Liver (tissue), 9 donors: ENCODE results near the gene KAZN. TPM values are rescaled to one million over a fixed set of nuclear protein-coding genes. Genes with fewer than 3 reads are reported as not detected.

Experiments
- DNase-seq: peaks from one replicate; pipeline ENCODE4 v3.0.0-alpha.2; 2017; ENCODE audit warnings: low spot score
- H3K27ac ChIP-seq, 2 donors: one replicate each; pipeline ENCODE4 v1.7.0; 2013; ENCODE audit warnings: inconsistent platforms in 2 of 2, low read length in 2 of 2, control low read depth in 1 of 2, low read depth in 1 of 2, mild to moderate bottlenecking in 1 of 2
- H3K27me3 ChIP-seq, 4 donors: one replicate each; pipeline versions ENCODE4 v1.6.1 to v1.7.0; 2013; ENCODE audit warnings: low read length in 3 of 4, inconsistent platforms in 1 of 4, mild to moderate bottlenecking in 1 of 4, moderate library complexity in 1 of 4; ENCODE audit not compliant: control insufficient read depth in 4 of 4, insufficient read depth in 4 of 4
- H3K36me3 ChIP-seq, 4 donors: one replicate each; pipeline versions ENCODE4 v1.6.1 to v1.7.0; 2013; ENCODE audit warnings: low read length in 3 of 4, mild to moderate bottlenecking in 3 of 4, low read depth in 1 of 4, moderate library complexity in 1 of 4; ENCODE audit not compliant: control insufficient read depth in 4 of 4, insufficient read depth in 3 of 4
- H3K4me1 ChIP-seq, 4 donors: one replicate each; pipeline versions ENCODE4 v1.6.1 to v1.7.0; 2013; ENCODE audit warnings: low read length in 3 of 4, mild to moderate bottlenecking in 3 of 4, moderate library complexity in 1 of 4; ENCODE audit not compliant: control insufficient read depth in 4 of 4, insufficient read depth in 4 of 4
- H3K4me3 ChIP-seq, 3 donors: one replicate each; pipeline versions ENCODE4 v1.6.1 to v1.7.0; 2013; ENCODE audit warnings: low read length in 3 of 3, control low read depth in 1 of 3, low read depth in 1 of 3, mild to moderate bottlenecking in 1 of 3
- H3K9ac ChIP-seq, 2 donors: one replicate each; pipeline ENCODE4 v1.7.0; 2013; ENCODE audit warnings: low read length in 2 of 2, mild to moderate bottlenecking in 2 of 2, moderate library complexity in 2 of 2, control low read depth in 1 of 2, low read depth in 1 of 2
- H3K9me3 ChIP-seq, 4 donors: one replicate each; pipeline versions ENCODE4 v1.6.1 to v1.7.0; 2013; ENCODE audit warnings: low read length in 3 of 4; ENCODE audit not compliant: control insufficient read depth in 4 of 4
- ATF3 ChIP-seq: IDR thresholded peaks from 2 replicates; pipeline ENCODE4 v1.6.1; 2016; ENCODE audit warnings: antibody characterized with exemption
- CTCF ChIP-seq: fragments of 150-350 bp; IDR thresholded peaks from 2 replicates; pipeline ENCODE4 v1.5.1; 2017; ENCODE audit warnings: improper control_type of control experiment, low read depth, low read length; ENCODE audit not compliant: missing input control
- EGR1 ChIP-seq, 2 donors: IDR thresholded peaks; 2 replicates each; pipeline ENCODE4 v1.6.1; 2016 to 2018; ENCODE audit warnings: antibody characterized with exemption in 2 of 2, low read depth in 2 of 2
- FOXA1 ChIP-seq: IDR thresholded peaks from 2 replicates; pipeline ENCODE4 v1.6.1; 2016; ENCODE audit warnings: antibody characterized with exemption
- FOXA2 ChIP-seq: IDR thresholded peaks from 2 replicates; pipeline ENCODE4 v1.6.1; 2016; ENCODE audit warnings: antibody characterized with exemption
- GABPA ChIP-seq, 2 donors: IDR thresholded peaks in 1 of 2; conservative IDR thresholded peaks in 1 of 2; 2 replicates each; pipeline ENCODE4 v1.6.1; 2016; ENCODE audit warnings: antibody characterized with exemption in 2 of 2, mild to moderate bottlenecking in 1 of 2, moderate library complexity in 1 of 2
- HNF4A ChIP-seq, 2 donors: conservative IDR thresholded peaks; 2 replicates each; pipeline ENCODE4 v1.6.1; 2016; ENCODE audit warnings: antibody characterized with exemption in 2 of 2, mild to moderate bottlenecking in 2 of 2
- HNF4G ChIP-seq: IDR thresholded peaks from 2 replicates; pipeline ENCODE4 v1.6.1; 2016; ENCODE audit warnings: antibody characterized with exemption
- JUND ChIP-seq, 2 donors: IDR thresholded peaks; 2 replicates each; pipeline ENCODE4 v1.6.1; 2016; ENCODE audit warnings: antibody characterized with exemption in 2 of 2
- MAX ChIP-seq: IDR thresholded peaks from 2 replicates; pipeline ENCODE4 v1.6.1; 2016; ENCODE audit warnings: antibody characterized with exemption
- NR2F2 ChIP-seq: IDR thresholded peaks from 2 replicates; pipeline ENCODE4 v1.6.1; 2016; ENCODE audit warnings: antibody characterized with exemption
- RAD21 ChIP-seq, 2 donors: IDR thresholded peaks; 2 replicates each; pipeline ENCODE4 v1.6.1; 2016; ENCODE audit warnings: antibody characterized with exemption in 2 of 2, mild to moderate bottlenecking in 2 of 2
- REST ChIP-seq: IDR thresholded peaks from 2 replicates; pipeline ENCODE4 v1.6.1; 2016; ENCODE audit warnings: antibody characterized with exemption, mild to moderate bottlenecking
- RXRA ChIP-seq, 2 donors: IDR thresholded peaks; 2 replicates each; pipeline ENCODE4 v1.6.1; 2017 to 2018; ENCODE audit warnings: antibody characterized with exemption in 2 of 2, mild to moderate bottlenecking in 1 of 2
- SP1 ChIP-seq: IDR thresholded peaks from 2 replicates; pipeline ENCODE4 v1.6.1; 2018; ENCODE audit warnings: antibody characterized with exemption, mild to moderate bottlenecking
- TAF1 ChIP-seq: conservative IDR thresholded peaks from 2 replicates; pipeline ENCODE4 v1.6.1; 2016; ENCODE audit warnings: antibody characterized with exemption, mild to moderate bottlenecking
- YY1 ChIP-seq: IDR thresholded peaks from 2 replicates; pipeline ENCODE4 v1.6.1; 2016; ENCODE audit warnings: antibody characterized with exemption, mild to moderate bottlenecking
- WGBS: extraction: QIAGEN DNeasy Blood & Tissue Kit; methylation state at CpG from one replicate; pipeline ENCODE4 v1.1.7; 2013; 5-methylcytosine and 5-hydroxymethylcytosine counted together
- polyA plus RNA-seq, 2 donors: library from polyadenylated mRNA; stranded (reverse) in 1 of 2; unstranded in 1 of 2; fragments of 200-250 nt in 1 of 2; fragments of >200 nt in 1 of 2; fragmentation: Nextera tagmentation in 1 of 2; extraction: Ambion mirVana in 1 of 2; gene quantifications; one replicate each; pipeline versions ENCODE4 v1.2.1 to v1.2.3, GENCODE V29; 2013 to 2015
- total RNA-seq, 2 donors: library from RNA; depleted of rRNA; stranded (reverse); fragments of >200 nt; gene quantifications; one replicate each; pipeline ENCODE4 v1.2.3, GENCODE V29; 2014
- donor health status: healthy.
- donor health status: healthy.
- donor health status: healthy.
- donor health status: healthy.
- donor health status: healthy.

KAZN gene
- total and polyA plus RNA-seq, 4 donors: 1.9 to 6.9 (median 2.4) TPM

- no peaks in the 10 kb centered on the region for H3K36me3 ChIP-seq
These were observed 524.8 kb downstream of the KAZN start for GRCh38 chr1:15123270-15123669.

More at GRCh38 chr1:15123270-15123669, 524.8 kb downstream of the KAZN start:
- H3K4me3 ChIP-seq: no peak overlapping the region
- H3K27me3 ChIP-seq: peaks cover 0 to 5% (median 0%) of the 10 kb centered on the region in 4 donors
- no peaks in the 10 kb centered on the region for H3K4me1 ChIP-seq
- H3K9me3 ChIP-seq: no peaks in the 10 kb centered on the region
- no peak overlapping the region for H3K9ac ChIP-seq
- WGBS: 77% methylated on average over 5 of the region's 5 CpGs
- DNase-seq: no peak
- TF ChIP-seq EGR1 (IDR thresholded peaks at IDR 0.05; ENCODE audit: low read depth in 2 of 2) (no peak), FOXA1 (no peak), GABPA (IDR thresholded peaks at IDR 0.05 in 1 of 2, conservative IDR thresholded peaks at IDR 0.05 in 1 of 2) (no peak), RAD21 (IDR thresholded peaks at IDR 0.05) (no peak), RXRA (IDR thresholded peaks at IDR 0.05) (no peak), MAX (no peak), NR2F2 (no peak), TAF1 (no peak), ATF3 (no peak), HNF4A (conservative IDR thresholded peaks at IDR 0.05) (no peak), YY1 (no peak), FOXA2 (no peak), SP1 (no peak), JUND (IDR thresholded peaks at IDR 0.05) (no peak), CTCF (no peak), HNF4G (no peak), REST (no peak)
- no peak overlapping the region for H3K27ac ChIP-seq
